H9 (cell line): Measurements from ENCODE around the gene LDLRAD4. TPM values are rescaled to one million over a fixed set of nuclear protein-coding genes. Genes with fewer than 3 reads are reported as not detected.

Source experiments
- DNase-seq: peaks from one replicate; pipeline ENCODE4 v3.0.0-alpha.2; 2017
- H2AFZ ChIP-seq: one replicate; pipeline ENCODE4 v1.6.1; 2013; ENCODE audit warnings: mild to moderate bottlenecking, low read length, control low read depth, moderate library complexity
- H2AK5ac ChIP-seq: 2 replicates; pipeline ENCODE4 v1.6.1; 2013; ENCODE audit warnings: low read length, control low read depth, mixed read lengths; ENCODE audit not compliant: insufficient read length
- H2BK120ac ChIP-seq: one replicate; pipeline ENCODE4 v1.6.1; 2013; ENCODE audit warnings: low read depth, mild to moderate bottlenecking, low read length, control low read depth, inconsistent platforms; ENCODE audit not compliant: poor library complexity, severe bottlenecking
- H2BK12ac ChIP-seq: 2 replicates; pipeline ENCODE4 v1.6.1; 2013; ENCODE audit warnings: low read length, control low read depth, mixed read lengths, low read depth; ENCODE audit not compliant: insufficient read length
- H2BK15ac ChIP-seq: 2 replicates; pipeline ENCODE4 v1.6.1; 2013; ENCODE audit warnings: low read depth, low read length, control low read depth
- H2BK20ac ChIP-seq: one replicate; pipeline ENCODE4 v1.6.1; 2013; ENCODE audit warnings: low read depth, mild to moderate bottlenecking, low read length, control low read depth, inconsistent platforms; ENCODE audit not compliant: poor library complexity, severe bottlenecking
- H2BK5ac ChIP-seq: 2 replicates; pipeline ENCODE4 v1.6.1; 2013; ENCODE audit warnings: low read length, control low read depth, mixed read lengths; ENCODE audit not compliant: insufficient read length
- H3K14ac ChIP-seq: 2 replicates; pipeline ENCODE4 v1.6.1; 2013; ENCODE audit warnings: low read length, control low read depth; ENCODE audit not compliant: insufficient read depth
- H3K18ac ChIP-seq: 2 replicates; pipeline ENCODE4 v1.6.1; 2013; ENCODE audit warnings: low read depth, mild to moderate bottlenecking, mixed read lengths, low read length, control low read depth; ENCODE audit not compliant: insufficient read length
- H3K23ac ChIP-seq: 2 replicates; pipeline ENCODE4 v1.6.1; 2013; ENCODE audit warnings: low read length, control low read depth, mixed read lengths, low read depth; ENCODE audit not compliant: insufficient read length
- H3K23me2 ChIP-seq: 2 replicates; pipeline ENCODE4 v1.6.1; 2013; ENCODE audit warnings: low read depth, mild to moderate bottlenecking, mixed read lengths, low read length, control low read depth; ENCODE audit not compliant: insufficient read length, poor library complexity, severe bottlenecking
- H3K27ac ChIP-seq: 2 replicates; pipeline ENCODE4 v1.5.1; 2013; ENCODE audit warnings: low read length, control low read depth, mixed read lengths, low read depth; ENCODE audit not compliant: insufficient read length
- H3K27me3 ChIP-seq: 2 replicates; pipeline ENCODE4 v1.6.1; 2013; ENCODE audit warnings: low read length, control low read depth, inconsistent platforms; ENCODE audit not compliant: insufficient read depth
- H3K4ac ChIP-seq: 2 replicates; pipeline ENCODE4 v1.6.1; 2013; ENCODE audit warnings: low read depth, mild to moderate bottlenecking, control low read depth, inconsistent platforms, low read length, moderate library complexity
- H3K4me1 ChIP-seq: 2 replicates; pipeline ENCODE4 v1.6.1; 2013; ENCODE audit warnings: low read length, control low read depth, inconsistent platforms; ENCODE audit not compliant: insufficient read depth
- H3K4me2 ChIP-seq: 2 replicates; pipeline ENCODE4 v1.6.1; 2013; ENCODE audit warnings: low read length, control low read depth, mixed read lengths; ENCODE audit not compliant: insufficient read length, insufficient read depth
- H3K56ac ChIP-seq: 2 replicates; pipeline ENCODE4 v1.6.1; 2013; ENCODE audit warnings: low read depth, mild to moderate bottlenecking, mixed read lengths, low read length, control low read depth; ENCODE audit not compliant: insufficient read length
- H3K79me1 ChIP-seq: 2 replicates; pipeline ENCODE4 v1.6.1; 2013; ENCODE audit warnings: low read depth, mild to moderate bottlenecking, moderate library complexity, low read length, control low read depth, inconsistent platforms; ENCODE audit not compliant: insufficient read depth, poor library complexity, severe bottlenecking
- H3K79me2 ChIP-seq: 2 replicates; pipeline ENCODE4 v1.6.1; 2013; ENCODE audit warnings: low read length, control low read depth, inconsistent platforms; ENCODE audit not compliant: insufficient read depth
- H3K9ac ChIP-seq: 2 replicates; pipeline ENCODE4 v1.6.1; 2013; ENCODE audit warnings: low read length, control low read depth, mixed read lengths; ENCODE audit not compliant: insufficient read length; ENCODE audit errors: extremely low read depth
- H3K9me3 ChIP-seq: one replicate; pipeline ENCODE4 v1.6.1; 2013; ENCODE audit warnings: low read depth, low read length, inconsistent platforms; ENCODE audit not compliant: control insufficient read depth
- H3T11ph ChIP-seq: one replicate; pipeline ENCODE4 v1.6.1; 2013; ENCODE audit warnings: mild to moderate bottlenecking, low read length, control low read depth, inconsistent platforms
- H4K20me1 ChIP-seq: one replicate; pipeline ENCODE4 v1.6.1; 2013; ENCODE audit not compliant: control insufficient read depth, insufficient read length, insufficient read depth
- H4K5ac ChIP-seq: 2 replicates; pipeline ENCODE4 v1.6.1; 2013; ENCODE audit warnings: low read depth, mild to moderate bottlenecking, mixed read lengths, low read length, control low read depth; ENCODE audit not compliant: insufficient read length
- H4K8ac ChIP-seq: replicated peaks from 2 replicates; pipeline ENCODE4 v1.6.1; 2013; ENCODE audit warnings: low read length, control low read depth, mixed read lengths, low read depth; ENCODE audit not compliant: insufficient read length
- H4K91ac ChIP-seq: 2 replicates; pipeline ENCODE4 v1.6.1; 2013; ENCODE audit warnings: low read depth, mild to moderate bottlenecking, moderate library complexity, mixed read lengths, low read length, control low read depth; ENCODE audit not compliant: insufficient read length
- H3K27ac Mint-ChIP-seq, 3 experiments: 2 replicates in 2 of 3; 3 replicates in 1 of 3; pipeline ENCODE4 v1.8.0; 2020 to 2021; ENCODE audit warnings: mixed read lengths in 3 of 3, mild to moderate bottlenecking in 1 of 3, moderate library complexity in 1 of 3
- H3K27me3 Mint-ChIP-seq: 2 replicates; pipeline ENCODE4 v1.8.0; 2021; ENCODE audit warnings: low read depth, mild to moderate bottlenecking, moderate library complexity, mixed read lengths
- H3K36me3 Mint-ChIP-seq, 3 experiments: 2 replicates in 2 of 3; 3 replicates in 1 of 3; pipeline ENCODE4 v1.8.0; 2020 to 2021; ENCODE audit warnings: low read depth in 3 of 3, mixed read lengths in 3 of 3; ENCODE audit not compliant: insufficient read depth in 1 of 3
- H3K4me1 Mint-ChIP-seq, 2 experiments: 2 replicates each; pipeline ENCODE4 v1.8.0; 2020; ENCODE audit warnings: mixed read lengths in 2 of 2
- H3K4me3 Mint-ChIP-seq, 2 experiments: 2 replicates in 1 of 2; 3 replicates in 1 of 2; pipeline ENCODE4 v1.8.0; 2020 to 2021; ENCODE audit warnings: mild to moderate bottlenecking in 2 of 2, mixed read lengths in 2 of 2, moderate library complexity in 1 of 2
- H3K9me3 Mint-ChIP-seq, 2 experiments: 2 replicates in 1 of 2; 3 replicates in 1 of 2; pipeline ENCODE4 v1.8.0; 2020; ENCODE audit warnings: mild to moderate bottlenecking in 2 of 2, mixed read lengths in 2 of 2, moderate library complexity in 1 of 2
- CTCF ChIP-seq: fragments of 200-600 bp; sonication (generic); conservative IDR thresholded peaks from 3 replicates; pipeline ENCODE4 v1.8.0; 2021; ENCODE audit warnings: antibody characterized with exemption, mild to moderate bottlenecking
- WGBS: extraction: QIAGEN DNeasy Blood & Tissue Kit; methylation state at CpG from one replicate; pipeline ENCODE4 v1.1.7; 2013; ENCODE audit warnings: missing lambda C conversion rate, low lambda C conversion rate, mixed read lengths; ENCODE audit not compliant: insufficient read length; ENCODE audit errors: extremely low coverage; 5-methylcytosine and 5-hydroxymethylcytosine counted together
- total RNA-seq: library from RNA; stranded (reverse); gene quantifications from 2 replicates; pipeline ENCODE4 v1.2.1, GENCODE V29; 2021

Gene LDLRAD4
- total RNA-seq, 1 experiment from 2014 or later = 3.9 TPM

- DNase-seq = no peak
- H2BK12ac ChIP-seq = no peak overlapping the region
- Mint-ChIP-seq H3K9me3 (peaks cover 0 to 2% of the 10 kb centered on the region in 2 experiments; a peak in 2 of 5 replicates), H3K27me3 (peaks cover 3% of the 10 kb centered on the region; the same call in 1 of the 2 replicates), H3K4me3 (no peak overlapping the region), H3K4me1 (peaks cover 19 to 21% of the 10 kb centered on the region in 2 experiments), H3K27ac (no peak overlapping the region; a peak in 2 of 7 replicates), H3K36me3 (peaks cover 2 to 4% (median 2%) of the 10 kb centered on the region in 3 experiments; a peak in 3 of 7 replicates)
- no peak overlapping the region for H3K56ac ChIP-seq
- no peaks in the 10 kb centered on the region for H3K4me1 ChIP-seq
- no peak overlapping the region for H3K18ac ChIP-seq
- H3K4ac ChIP-seq = no peak overlapping the region
- no peak overlapping the region for H2AK5ac ChIP-seq
- H4K8ac ChIP-seq = no peak overlapping the region
- no peaks in the 10 kb centered on the region for H3K79me2 ChIP-seq
- no CpG with 5 or more reads among the region's 11 CpGs for WGBS
- no peak overlapping the region for H2BK15ac ChIP-seq
- H3K79me1 ChIP-seq = no peaks in the 10 kb centered on the region
- no peak overlapping the region for H3T11ph ChIP-seq
- H4K91ac ChIP-seq = no peak overlapping the region
- H3K14ac ChIP-seq = no peak overlapping the region
- no peak overlapping the region for H2BK5ac ChIP-seq
- H4K20me1 ChIP-seq = no peaks in the 10 kb centered on the region
- no peak overlapping the region for H3K27ac ChIP-seq
- H2BK20ac ChIP-seq = no peak overlapping the region
- no peak for TF ChIP-seq CTCF
- H3K27me3 ChIP-seq = no peaks in the 10 kb centered on the region
- H4K5ac ChIP-seq = no peak overlapping the region
- H3K23me2 ChIP-seq = no peaks in the 10 kb centered on the region
- H2BK120ac ChIP-seq = no peak overlapping the region
- no peak overlapping the region for H3K9ac ChIP-seq
- H3K9me3 ChIP-seq = no peaks in the 10 kb centered on the region
- no peak overlapping the region for H3K4me2 ChIP-seq
- no peak overlapping the region for H2AFZ ChIP-seq
- no peak overlapping the region for H3K23ac ChIP-seq
These were observed 61.7 kb downstream of the LDLRAD4 start for GRCh38 chr18:13280070-13280795.
